Neuronal stem cell (in vitro differentiated cells): ENCODE results near the gene SCN5A.

Experiments
- DNase-seq: peaks from one replicate; pipeline ENCODE4 v3.0.0-alpha.2; 2013; ENCODE audit warnings: low spot score
- H2AFZ ChIP-seq: one replicate; pipeline ENCODE4 v1.6.1; 2013; ENCODE audit warnings: mild to moderate bottlenecking, low read length, inconsistent platforms
- H2AK5ac ChIP-seq: 2 replicates; pipeline ENCODE4 v1.6.1; 2013; ENCODE audit warnings: low read depth, mild to moderate bottlenecking, inconsistent platforms, low read length, moderate library complexity, mixed read lengths
- H2BK120ac ChIP-seq: 2 replicates; pipeline ENCODE4 v1.6.1; 2013; ENCODE audit warnings: low read depth, mild to moderate bottlenecking, inconsistent platforms, low read length, moderate library complexity, mixed read lengths
- H2BK12ac ChIP-seq: one replicate; pipeline ENCODE4 v1.6.1; 2013; ENCODE audit warnings: low read length, inconsistent platforms
- H2BK15ac ChIP-seq: 2 replicates; pipeline ENCODE4 v1.6.1; 2013; ENCODE audit warnings: mild to moderate bottlenecking, low read length, inconsistent platforms, mixed read lengths
- H2BK5ac ChIP-seq: one replicate; pipeline ENCODE4 v1.6.1; 2013; ENCODE audit warnings: inconsistent platforms, mild to moderate bottlenecking, low read length, moderate library complexity
- H3K14ac ChIP-seq: one replicate; pipeline ENCODE4 v1.6.1; 2013; ENCODE audit warnings: low read length, inconsistent platforms
- H3K18ac ChIP-seq: 2 replicates; pipeline ENCODE4 v1.6.1; 2013; ENCODE audit warnings: low read length, inconsistent platforms
- H3K23ac ChIP-seq: 2 replicates; pipeline ENCODE4 v1.6.1; 2013; ENCODE audit warnings: low read depth, mild to moderate bottlenecking, mixed read lengths, low read length, inconsistent platforms; ENCODE audit not compliant: poor library complexity
- H3K27ac ChIP-seq: replicated peaks from 3 replicates; pipeline ENCODE4 v1.5.1; 2013; ENCODE audit warnings: low read length, inconsistent platforms
- H3K27me3 ChIP-seq, 3 experiments: 2 replicates each; pipeline ENCODE4 v1.6.1; 2013; ENCODE audit warnings: low read length in 3 of 3, mild to moderate bottlenecking in 2 of 3, inconsistent platforms in 1 of 3, low read depth in 1 of 3, mixed read lengths in 1 of 3, moderate library complexity in 1 of 3; ENCODE audit not compliant: control insufficient read depth in 3 of 3, insufficient read depth in 3 of 3
- H3K36me3 ChIP-seq, 2 donors: replicated peaks in 1 of 2; 2 replicates each; pipeline ENCODE4 v1.6.1; 2013; ENCODE audit warnings: low read length in 2 of 2; ENCODE audit not compliant: control insufficient read depth in 2 of 2, insufficient read depth in 2 of 2
- H3K4ac ChIP-seq: 2 replicates; pipeline ENCODE4 v1.6.1; 2013; ENCODE audit warnings: inconsistent platforms, mild to moderate bottlenecking, low read length, moderate library complexity
- H3K4me1 ChIP-seq, 2 donors: 1 replicate in 1 of 2; 2 replicates in 1 of 2; pipeline ENCODE4 v1.6.1; 2013; ENCODE audit warnings: low read length in 2 of 2, low read depth in 1 of 2; ENCODE audit not compliant: control insufficient read depth in 2 of 2, insufficient read depth in 1 of 2
- H3K4me2 ChIP-seq: one replicate; pipeline ENCODE4 v1.6.1; 2013; ENCODE audit warnings: mild to moderate bottlenecking, low read length, inconsistent platforms; ENCODE audit not compliant: insufficient read depth, poor library complexity, severe bottlenecking
- H3K4me3 ChIP-seq, 2 donors: 2 replicates each; pipeline ENCODE4 v1.5.1; 2013; ENCODE audit warnings: low read length in 2 of 2, mild to moderate bottlenecking in 2 of 2, inconsistent platforms in 1 of 2, moderate library complexity in 1 of 2
- H3K79me1 ChIP-seq: one replicate; pipeline ENCODE4 v1.6.1; 2013; ENCODE audit warnings: low read depth, mild to moderate bottlenecking, inconsistent platforms, low read length, moderate library complexity
- H3K9ac ChIP-seq: one replicate; pipeline ENCODE4 v1.6.1; 2013; ENCODE audit warnings: mild to moderate bottlenecking, low read depth, low read length, inconsistent platforms; ENCODE audit not compliant: poor library complexity
- H3K9me3 ChIP-seq, 2 donors: replicated peaks in 1 of 2; 2 replicates each; pipeline versions ENCODE3 to v1.6.1; 2013; ENCODE audit warnings: low read length in 2 of 2, mild to moderate bottlenecking in 2 of 2, inconsistent platforms in 1 of 2, low read depth in 1 of 2, mixed read lengths in 1 of 2, moderate library complexity in 1 of 2; ENCODE audit not compliant: control insufficient read depth in 2 of 2, insufficient read depth in 1 of 2
- H4K8ac ChIP-seq: one replicate; pipeline ENCODE4 v1.6.1; 2013; ENCODE audit warnings: low read depth, mild to moderate bottlenecking, inconsistent platforms, low read length, moderate library complexity
- H4K91ac ChIP-seq: one replicate; pipeline ENCODE4 v1.6.1; 2013; ENCODE audit warnings: low read length, low read depth, mild to moderate bottlenecking, inconsistent platforms; ENCODE audit not compliant: poor library complexity
- WGBS, 2 donors: extraction: QIAGEN DNeasy Blood & Tissue Kit; methylation state at CpG; one replicate each; pipeline ENCODE4 v1.1.7; 2013; ENCODE audit warnings: missing lambda C conversion rate in 2 of 2, mixed read lengths in 1 of 2; ENCODE audit not compliant: insufficient read length in 2 of 2, insufficient replicate concordance in 1 of 2; ENCODE audit errors: extremely low coverage in 2 of 2; 5-methylcytosine and 5-hydroxymethylcytosine counted together

Gene SCN5A

GRCh38 chr3:38614091-38614490, 35.4 kb downstream of the SCN5A start:
- Histone ChIP-seq H3K23ac (no peak overlapping the region), H3K14ac (no peak overlapping the region), H3K27ac (no peak overlapping the region), H2AK5ac (no peak overlapping the region), H3K9ac (no peak overlapping the region), H4K8ac (no peak overlapping the region), H2AFZ (no peak overlapping the region), H3K18ac (no peak overlapping the region), H2BK12ac (no peak overlapping the region), H3K9me3 (no peaks in the 10 kb centered on the region), H3K27me3 (peaks cover 0 to 14% (median 0%) of the 10 kb centered on the region in 3 experiments), H3K4me1 (peaks cover 0 to 12% of the 10 kb centered on the region in 2 donors), H2BK15ac (no peak overlapping the region), H3K4me2 (no peak overlapping the region), H3K79me1 (no peaks in the 10 kb centered on the region), H2BK5ac (no peak overlapping the region), H3K4ac (no peak overlapping the region), H4K91ac (no peak overlapping the region), H3K4me3 (no peak overlapping the region), H2BK120ac (no peak overlapping the region), H3K36me3 (no peaks in the 10 kb centered on the region)
- WGBS, 2 donors = no CpG with 5 or more reads among the region's 7 CpGs
- no peak for DNase-seq

GRCh38 chr3:38613426-38613825, 36.1 kb downstream of the SCN5A start:
- Histone ChIP-seq H3K36me3 (no peaks in the 10 kb centered on the region), H2AFZ (no peak overlapping the region), H4K91ac (no peak overlapping the region), H3K4me1 (peaks cover 0 to 12% of the 10 kb centered on the region in 2 donors), H3K9ac (no peak overlapping the region), H3K4me2 (no peak overlapping the region), H3K27ac (no peak overlapping the region), H3K9me3 (no peaks in the 10 kb centered on the region), H3K14ac (no peak overlapping the region), H2BK5ac (no peak overlapping the region), H2BK15ac (no peak overlapping the region), H2BK120ac (no peak overlapping the region), H2AK5ac (no peak overlapping the region), H3K27me3 (peaks cover 0 to 13% (median 0%) of the 10 kb centered on the region in 3 experiments), H3K4ac (no peak overlapping the region), H3K4me3 (no peak overlapping the region), H4K8ac (no peak overlapping the region), H3K23ac (no peak overlapping the region), H3K79me1 (no peaks in the 10 kb centered on the region), H2BK12ac (no peak overlapping the region), H3K18ac (no peak overlapping the region)
- DNase-seq = no peak
- whole genome bisulfite sequencing, 2 donors = no CpG with 5 or more reads among the region's 5 CpGs

GRCh38 chr3:38611866-38612265, 37.6 kb downstream of the SCN5A start:
- H2BK5ac ChIP-seq = no peak overlapping the region

DNA sequence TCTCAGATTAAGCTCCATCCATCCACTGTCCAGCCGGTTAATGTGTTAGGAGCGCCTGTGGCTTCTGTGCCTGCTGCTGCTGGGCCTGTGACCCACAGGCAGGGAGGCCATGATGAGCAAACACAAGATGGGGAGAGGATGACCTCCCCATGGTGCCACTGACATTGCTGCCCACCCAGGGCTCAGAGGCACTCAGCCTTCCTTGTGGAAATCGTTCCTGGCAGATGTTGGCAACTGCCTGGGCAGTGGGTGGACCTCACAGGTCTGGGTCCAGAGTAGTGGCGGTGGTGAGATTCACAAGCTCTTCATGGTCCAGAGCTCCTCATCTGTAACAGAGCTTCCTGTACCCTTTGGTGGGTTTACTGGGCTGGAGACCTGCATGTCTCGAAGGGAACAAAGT, 38.6 kb downstream of the SCN5A start:
- WGBS, 2 donors = no CpG with 5 or more reads among the region's 5 CpGs
- H3K79me1 ChIP-seq = no peaks in the 10 kb centered on the region
- H2BK5ac ChIP-seq = no peak overlapping the region
- no peak for DNase-seq
- H2AK5ac ChIP-seq = no peak overlapping the region
- no peak overlapping the region for H4K91ac ChIP-seq
- no peak overlapping the region for H3K9ac ChIP-seq
- no peak overlapping the region for H3K4me3 ChIP-seq
- H3K4ac ChIP-seq = no peak overlapping the region
- H3K4me1 ChIP-seq = peaks cover 4% of the 10 kb centered on the region in 2 donors
- peaks cover 0 to 11% (median 0%) of the 10 kb centered on the region in 3 experiments for H3K27me3 ChIP-seq
- H3K18ac ChIP-seq = no peak overlapping the region
- H4K8ac ChIP-seq = no peak overlapping the region
- no peak overlapping the region for H2AFZ ChIP-seq
- H3K9me3 ChIP-seq = no peaks in the 10 kb centered on the region
- H3K4me2 ChIP-seq = no peak overlapping the region
- H2BK15ac ChIP-seq = no peak overlapping the region
- H2BK12ac ChIP-seq = no peak overlapping the region
- H2BK120ac ChIP-seq = no peak overlapping the region
- H3K27ac ChIP-seq = no peak overlapping the region
- no peaks in the 10 kb centered on the region for H3K36me3 ChIP-seq
- H3K23ac ChIP-seq = no peak overlapping the region
- no peak overlapping the region for H3K14ac ChIP-seq

More at GRCh38 chr3:38611866-38612265, 37.6 kb downstream of the SCN5A start:
- no peaks in the 10 kb centered on the region for H3K36me3 ChIP-seq
- no peak overlapping the region for H2BK120ac ChIP-seq
- no peak overlapping the region for H3K4me2 ChIP-seq
- no peak overlapping the region for H2BK15ac ChIP-seq
- no peak overlapping the region for H2AK5ac ChIP-seq
- no peaks in the 10 kb centered on the region for H3K79me1 ChIP-seq
- no peak overlapping the region for H4K91ac ChIP-seq
- no peak for DNase-seq
- H3K4me3 ChIP-seq = no peak overlapping the region
- H3K4ac ChIP-seq = no peak overlapping the region
- peaks cover 0 to 14% (median 0%) of the 10 kb centered on the region in 3 experiments for H3K27me3 ChIP-seq
- no CpG with 5 or more reads among the region's 4 CpGs for WGBS, 2 donors
- H3K14ac ChIP-seq = no peak overlapping the region
- H3K18ac ChIP-seq = no peak overlapping the region
- H2BK12ac ChIP-seq = no peak overlapping the region
- H3K4me1 ChIP-seq = peaks cover 0 to 12% of the 10 kb centered on the region in 2 donors
- no peak overlapping the region for H4K8ac ChIP-seq
- no peak overlapping the region for H2AFZ ChIP-seq
- H3K23ac ChIP-seq = no peak overlapping the region
- no peak overlapping the region for H3K9ac ChIP-seq
- no peaks in the 10 kb centered on the region for H3K9me3 ChIP-seq
- H3K27ac ChIP-seq = no peak overlapping the region
